Kidney (tissue), 2 donors: ENCODE data around the gene CDK5RAP2. TPM values are rescaled to one million over a fixed set of nuclear protein-coding genes. Genes with fewer than 3 reads are reported as not detected.

Source experiments
- polyA plus RNA-seq: library from polyadenylated mRNA; stranded (reverse); fragments of 350-450 nt; fragmentation: Illumina TruSeq; extraction: RNeasy Lipid Tissue Mini Kit (QIAGEN cat#74804); gene quantifications from one replicate; pipeline ENCODE4 v1.2.3, GENCODE V29; 2014; ENCODE audit warnings: low read depth, low replicate concordance; ENCODE audit not compliant: insufficient read depth
- total RNA-seq: library from RNA; stranded (reverse); fragmentation: NEBNext Ultra II Directional; extraction: Animal tissue kit (Norgen Biotek cat#: 25700); gene quantifications from one replicate; pipeline ENCODE4 v1.2.1, GENCODE V29; 2021
- donor health status: DM: yes; HTN: yes; CAD: no.

The CDK5RAP2 gene
- total and polyA plus RNA-seq, 2 donors from 2014 or later: 20.9 to 35.3 TPM

Other genes with a start within 250 kb of the CDK5RAP2 start
- 20.4 TPM for gene MEGF9, start 134.3 kb upstream of the CDK5RAP2 start, total RNA-seq
- 12.4 TPM for gene MEGF9, start 134.3 kb upstream of the CDK5RAP2 start, polyA plus RNA-seq
- gene FBXW2, start 213.2 kb upstream of the CDK5RAP2 start, total RNA-seq: 67.8 TPM
- 13.8 TPM for gene FBXW2, start 213.2 kb upstream of the CDK5RAP2 start, polyA plus RNA-seq